Left lung (tissue), 10 donors: ENCODE measurements around the gene ARIH2. TPM values are rescaled to one million over a fixed set of nuclear protein-coding genes. Genes with fewer than 3 reads are reported as not detected.

Experiments used
- ATAC-seq: fragments of 200-7000 bp; cut with Tn5 transposase; one replicate; pipeline ENCODE4 v1.9.1; 2020; ENCODE audit warnings: moderate library complexity
- DNase-seq, 4 donors: peaks; one replicate each; pipeline ENCODE4 v3.0.0-alpha.2; 2013 to 2020
- H3K27ac ChIP-seq, 2 donors: fragments of 200-600 bp; sonication (generic) in 1 of 2; one replicate each; pipeline versions ENCODE4 v1.5.0 to v1.8.0; 2020 to 2021
- H3K27me3 ChIP-seq, 2 donors: fragments of 200-600 bp; sonication (generic) in 1 of 2; one replicate each; pipeline versions ENCODE4 v1.5.0 to v1.8.0; 2020 to 2021
- H3K36me3 ChIP-seq, 2 donors: fragments of 200-600 bp; sonication (generic) in 1 of 2; one replicate each; pipeline versions ENCODE4 v1.5.0 to v1.8.0; 2020 to 2021
- H3K4me1 ChIP-seq, 2 donors: fragments of 200-600 bp; one replicate each; pipeline ENCODE4 v1.8.0; 2021
- H3K4me3 ChIP-seq, 2 donors: fragments of 200-600 bp; sonication (generic) in 1 of 2; one replicate each; pipeline versions ENCODE4 v1.5.0 to v1.8.0; 2020 to 2021; ENCODE audit warnings: mild to moderate bottlenecking in 1 of 2
- H3K9me3 ChIP-seq, 2 donors: fragments of 200-600 bp; sonication (generic) in 1 of 2; one replicate each; pipeline versions ENCODE4 v1.5.0 to v1.8.0; 2020 to 2021
- intact Hi-C, 2 donors: fragments of 100-400 bp; cut with DNase I; formaldehyde crosslinking; loops; one replicate each; pipeline versions ENCODE4 v1.11.2 to v1.14.2; 2022
- polyA plus RNA-seq, 6 donors: library from polyadenylated mRNA; unstranded; fragments of 120-200 nt; gene quantifications; one replicate each; pipeline ENCODE4 v1.2.1, GENCODE V29; 2013; ENCODE audit not compliant: insufficient read length in 6 of 6
- total RNA-seq, 2 donors: library from RNA; stranded (reverse); fragmentation: NEBNext Ultra II Directional; extraction: Animal tissue kit (Norgen Biotek cat#: 25700); gene quantifications; one replicate each; pipeline ENCODE4 v1.2.1, GENCODE V29; 2021
- TF ChIP-seq, protein P1 (sequence below), 2 donors: fragments of 200-600 bp; sonication (generic) in 1 of 2; IDR thresholded peaks; one replicate each; pipeline versions ENCODE4 v1.5.0 to v1.8.0; 2021; ENCODE audit warnings: antibody characterized with exemption in 2 of 2
- donor health status: DM: no; HTN: yes; CAD: no.
- donor health status: DM: no; HTN: no; CAD: no.

The ARIH2 gene
- total and polyA plus RNA-seq, 8 donors = 67.9 to 92.4 (median 83.5) TPM

- no peak for DNase-seq
- H3K9me3 ChIP-seq = no peaks in the 10 kb centered on the region
- TF ChIP-seq, protein P1, sequence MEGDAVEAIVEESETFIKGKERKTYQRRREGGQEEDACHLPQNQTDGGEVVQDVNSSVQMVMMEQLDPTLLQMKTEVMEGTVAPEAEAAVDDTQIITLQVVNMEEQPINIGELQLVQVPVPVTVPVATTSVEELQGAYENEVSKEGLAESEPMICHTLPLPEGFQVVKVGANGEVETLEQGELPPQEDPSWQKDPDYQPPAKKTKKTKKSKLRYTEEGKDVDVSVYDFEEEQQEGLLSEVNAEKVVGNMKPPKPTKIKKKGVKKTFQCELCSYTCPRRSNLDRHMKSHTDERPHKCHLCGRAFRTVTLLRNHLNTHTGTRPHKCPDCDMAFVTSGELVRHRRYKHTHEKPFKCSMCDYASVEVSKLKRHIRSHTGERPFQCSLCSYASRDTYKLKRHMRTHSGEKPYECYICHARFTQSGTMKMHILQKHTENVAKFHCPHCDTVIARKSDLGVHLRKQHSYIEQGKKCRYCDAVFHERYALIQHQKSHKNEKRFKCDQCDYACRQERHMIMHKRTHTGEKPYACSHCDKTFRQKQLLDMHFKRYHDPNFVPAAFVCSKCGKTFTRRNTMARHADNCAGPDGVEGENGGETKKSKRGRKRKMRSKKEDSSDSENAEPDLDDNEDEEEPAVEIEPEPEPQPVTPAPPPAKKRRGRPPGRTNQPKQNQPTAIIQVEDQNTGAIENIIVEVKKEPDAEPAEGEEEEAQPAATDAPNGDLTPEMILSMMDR (IDR thresholded peaks at IDR 0.05) = no peak
- H3K27ac ChIP-seq = no peak overlapping the region
- peak overlapping the region in 1 of 2 donors; percentile 97 for H3K4me3 ChIP-seq
- H3K4me1 ChIP-seq = peaks cover 17 to 43% of the 10 kb centered on the region in 2 donors
- intact Hi-C loops = no loop called here
- no peaks in the 10 kb centered on the region for H3K27me3 ChIP-seq
- H3K36me3 ChIP-seq = peaks cover 0 to 27% of the 10 kb centered on the region in 2 donors
- no peak for ATAC-seq
Observed at GRCh38 chr3:48991851-48992545, 73.4 kb downstream of the ARIH2 start.

- TF ChIP-seq, protein P1 (IDR thresholded peaks at IDR 0.05) = no peak
- Histone ChIP-seq H3K4me3 (no peak overlapping the region), H3K9me3 (no peaks in the 10 kb centered on the region), H3K4me1 (peaks cover 17 to 36% of the 10 kb centered on the region in 2 donors), H3K36me3 (peaks cover 0 to 30% of the 10 kb centered on the region in 2 donors), H3K27me3 (no peaks in the 10 kb centered on the region), H3K27ac (no peak overlapping the region)
- ATAC-seq (no peak), DNase-seq (no peak)
- intact Hi-C loops = no loop called here
Observed at GRCh38 chr3:48993834-48994233, 75.2 kb downstream of the ARIH2 start.

DNA sequence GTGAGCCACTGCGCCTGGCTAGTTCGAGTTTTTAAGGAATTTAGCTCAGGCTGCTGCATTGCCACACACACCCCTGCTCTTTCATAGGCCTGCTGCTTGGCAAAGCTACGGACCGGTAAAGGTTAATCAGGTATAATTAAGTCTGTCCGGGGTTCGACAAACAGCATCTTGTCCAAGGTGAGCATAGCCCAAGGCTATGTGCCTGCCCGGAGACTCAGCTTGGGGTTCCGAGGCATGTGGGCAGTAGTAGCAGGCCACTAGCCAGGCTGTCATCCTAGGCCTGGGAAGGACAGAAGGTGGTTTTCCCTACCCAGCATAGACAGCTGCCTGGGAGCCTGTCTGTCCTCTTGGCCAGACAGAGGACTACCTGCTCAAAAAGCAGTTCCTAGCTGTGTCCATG is 78.0 kb downstream of the ARIH2 start:
- no peaks in the 10 kb centered on the region for H3K9me3 ChIP-seq
- H3K4me1 ChIP-seq = peaks cover 4 to 12% of the 10 kb centered on the region in 2 donors
- no peak overlapping the region for H3K27ac ChIP-seq
- ATAC-seq (no peak), DNase-seq (no peak)
- peaks cover 0 to 30% of the 10 kb centered on the region in 2 donors for H3K36me3 ChIP-seq
- H3K27me3 ChIP-seq = no peaks in the 10 kb centered on the region
- intact Hi-C loops = no loop called here
- TF ChIP-seq, protein P1 (IDR thresholded peaks at IDR 0.05) = no peak
- H3K4me3 ChIP-seq = no peak overlapping the region

GRCh38 chr3:48997102-48997635 is 78.5 kb downstream of the ARIH2 start:
- DNase-seq (no peak), ATAC-seq (no peak)
- H3K9me3 ChIP-seq = no peaks in the 10 kb centered on the region
- TF ChIP-seq, protein P1 (IDR thresholded peaks at IDR 0.05) = no peak
- no peaks in the 10 kb centered on the region for H3K27me3 ChIP-seq
- H3K36me3 ChIP-seq = peaks cover 0 to 30% of the 10 kb centered on the region in 2 donors
- no peak overlapping the region for H3K27ac ChIP-seq
- intact Hi-C loops = no loop called here
- peaks cover 0 to 7% of the 10 kb centered on the region in 2 donors for H3K4me1 ChIP-seq
- H3K4me3 ChIP-seq = no peak overlapping the region

DNA sequence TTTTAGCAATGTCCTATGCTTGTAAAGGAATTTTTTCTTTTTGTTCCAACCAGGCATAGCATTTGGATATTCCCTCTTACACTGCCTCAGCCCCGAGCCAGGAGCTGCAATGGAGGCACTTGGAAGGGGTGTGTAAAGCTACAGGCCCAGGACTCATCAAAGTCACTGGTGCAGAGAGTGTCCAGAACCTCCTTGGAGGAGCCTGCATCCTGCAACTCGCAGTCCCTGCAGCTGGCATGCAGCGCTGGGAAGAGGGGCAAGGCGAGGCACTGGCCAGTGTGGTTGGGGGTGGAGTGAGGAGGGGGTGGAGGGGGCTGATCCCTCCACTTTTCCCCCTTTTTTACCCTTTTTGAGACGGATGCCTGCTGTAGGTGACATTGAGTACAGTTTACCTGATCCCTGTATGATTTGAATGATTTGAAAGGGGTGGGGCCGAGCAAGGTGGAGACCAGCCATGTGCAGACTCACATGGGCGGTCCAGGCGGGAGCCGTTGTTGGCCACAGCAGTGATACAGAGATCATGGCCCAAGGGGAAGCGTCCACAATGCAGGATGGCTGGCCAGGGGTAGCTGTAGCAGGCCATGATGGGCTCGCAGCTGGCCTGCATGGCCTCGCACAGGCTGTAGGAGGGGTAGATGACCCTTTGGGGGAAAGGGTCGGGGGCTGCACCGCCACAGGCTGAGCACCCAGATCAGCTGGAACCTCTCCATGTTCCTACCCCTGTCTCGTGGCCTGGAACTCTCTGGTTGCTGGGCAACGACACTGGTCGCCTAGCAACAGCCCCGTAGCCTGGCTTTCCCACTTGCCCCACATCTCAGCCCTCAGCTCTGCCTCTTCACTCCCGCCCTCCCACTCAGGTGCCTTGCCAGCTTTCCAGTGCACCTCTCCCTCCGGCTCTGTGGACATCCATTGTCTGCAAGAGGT is 79.3 kb downstream of the ARIH2 start:
- ATAC-seq = no peak
- intact Hi-C loops = no loop called here
- no peaks in the 10 kb centered on the region for H3K27me3 ChIP-seq

More for the DNA sequence above, 79.3 kb downstream of the ARIH2 start:
- TF ChIP-seq, protein P1 (IDR thresholded peaks at IDR 0.05) = no peak
- no peaks in the 10 kb centered on the region for H3K9me3 ChIP-seq
- peaks cover 0 to 30% of the 10 kb centered on the region in 2 donors for H3K36me3 ChIP-seq
- H3K4me1 ChIP-seq = peaks cover 0 to 4% of the 10 kb centered on the region in 2 donors
- H3K27ac ChIP-seq = no peak overlapping the region
- no peak overlapping the region for H3K4me3 ChIP-seq
- no peak for DNase-seq
